Measurements from ENCODE around the gene FAM174C.

Gene FAM174C

DNA sequence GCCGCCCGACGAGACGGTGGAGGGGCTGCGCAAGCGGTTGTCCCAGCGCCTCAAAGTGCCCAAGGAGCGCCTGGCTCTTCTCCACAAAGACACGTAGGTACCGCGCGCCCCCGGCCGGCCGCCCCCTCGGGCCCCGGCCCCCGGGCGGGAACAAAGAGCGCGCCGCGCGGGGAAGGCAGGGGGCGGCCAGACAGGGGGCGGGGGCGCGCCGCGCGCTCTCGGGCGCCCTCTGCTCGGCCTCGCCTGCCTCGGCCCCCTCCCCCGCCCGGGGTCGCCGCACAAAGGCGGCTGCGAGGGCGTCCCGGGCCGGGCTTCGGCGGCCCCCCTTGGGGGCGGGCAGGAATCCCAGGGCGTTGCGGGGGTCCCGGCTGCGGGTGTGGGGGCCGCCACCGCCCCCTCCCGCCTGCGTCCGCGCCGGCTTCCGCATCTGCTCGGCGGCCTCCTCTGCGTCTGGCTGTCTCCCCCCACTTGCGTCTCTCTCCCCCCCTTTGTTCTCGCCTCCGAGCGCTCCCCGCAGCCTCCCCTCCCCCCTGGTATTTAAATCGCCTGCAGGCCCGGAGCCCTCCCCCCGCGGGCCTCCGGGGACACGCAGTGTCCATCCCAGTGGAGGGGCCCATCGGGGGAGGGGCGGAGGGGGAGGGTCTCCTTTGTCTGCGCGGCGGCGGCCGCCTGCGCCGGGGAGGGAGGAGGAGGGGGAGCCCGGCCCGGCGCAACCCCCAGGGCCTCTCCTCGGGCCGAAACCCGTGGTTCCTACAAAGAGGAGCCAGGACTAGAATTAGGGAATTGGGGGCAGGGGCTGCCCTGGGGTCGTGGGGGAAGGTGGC is 24.7 kb upstream of the FAM174C start:
- DNase-seq (peak; percentile 60), ATAC-seq (no peak)

DNA sequence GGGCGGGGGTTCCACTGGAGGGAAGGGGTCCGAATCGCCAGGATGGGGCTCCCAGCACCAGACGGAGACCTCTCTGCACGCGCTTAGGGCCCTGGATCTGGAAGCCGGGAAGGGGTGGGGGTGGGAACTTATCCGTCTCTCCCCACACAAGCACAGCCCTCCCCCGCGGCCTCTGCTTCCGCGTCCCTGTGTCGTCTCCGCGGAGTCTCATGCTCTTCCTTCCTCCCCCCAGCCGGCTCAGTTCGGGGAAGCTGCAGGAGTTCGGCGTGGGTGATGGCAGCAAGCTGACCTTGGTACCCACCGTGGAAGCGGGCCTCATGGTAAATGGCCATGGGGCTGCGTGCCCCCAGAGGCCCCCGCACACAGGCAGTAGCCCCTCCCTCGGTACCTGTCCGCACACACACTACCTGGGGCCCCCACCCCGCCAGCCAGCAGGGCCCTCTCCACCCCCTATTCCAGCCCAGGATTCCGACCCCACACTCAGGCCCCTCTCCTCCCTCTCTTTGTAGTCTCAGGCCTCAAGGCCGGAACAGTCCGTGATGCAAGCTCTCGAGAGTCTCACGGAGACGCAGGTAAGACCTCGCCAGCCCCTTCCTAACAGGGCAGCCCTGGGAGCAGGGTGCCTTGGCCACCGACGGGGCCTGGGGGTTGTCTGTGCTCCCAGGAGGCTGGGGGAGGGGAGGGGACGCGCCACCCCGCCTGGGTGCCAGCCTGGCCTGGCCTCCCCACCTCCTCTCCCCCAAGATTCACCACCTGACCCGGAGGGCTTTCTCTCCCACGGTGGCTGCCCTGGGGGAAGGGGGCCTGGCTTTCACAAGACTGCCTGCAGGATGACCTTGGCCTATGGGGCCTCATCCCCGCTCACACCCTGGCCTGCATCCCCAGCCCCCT is 23.8 kb upstream of the FAM174C start:
- DNase-seq (peak; percentile 73), ATAC-seq (no peak)

DNA sequence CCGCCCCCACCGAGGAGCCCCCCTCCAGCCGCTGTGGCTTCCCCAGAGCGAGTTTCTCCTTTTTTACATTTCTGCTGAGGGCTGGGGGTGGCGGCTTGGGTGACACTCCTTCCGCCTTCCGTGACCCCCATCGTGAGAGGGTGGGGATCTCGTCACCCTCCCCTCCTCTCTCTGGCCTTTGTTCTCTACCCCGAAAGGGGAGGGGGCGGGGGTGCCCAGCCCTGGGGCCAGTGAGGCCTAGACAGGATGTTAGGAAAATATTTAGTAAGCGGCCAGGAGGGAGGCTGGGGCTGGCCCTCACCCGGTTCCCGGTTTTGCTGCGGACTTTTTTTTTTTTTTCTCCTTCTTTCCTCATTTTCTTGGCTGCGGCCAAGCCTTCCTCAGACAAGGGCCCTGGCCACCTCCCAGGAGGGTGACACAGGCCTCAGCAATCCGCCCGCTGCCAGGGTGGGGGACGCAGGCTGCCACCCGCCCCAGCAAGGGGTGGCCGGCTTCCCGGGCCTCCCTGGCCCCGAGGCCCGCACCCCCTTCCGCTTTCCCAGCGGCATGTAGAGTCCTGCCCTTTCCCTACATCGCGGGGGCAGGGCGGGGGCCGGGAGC is 23.0 kb upstream of the FAM174C start:
- DNase-seq (peak; percentile 82), ATAC-seq (peak; percentile 4)

DNA sequence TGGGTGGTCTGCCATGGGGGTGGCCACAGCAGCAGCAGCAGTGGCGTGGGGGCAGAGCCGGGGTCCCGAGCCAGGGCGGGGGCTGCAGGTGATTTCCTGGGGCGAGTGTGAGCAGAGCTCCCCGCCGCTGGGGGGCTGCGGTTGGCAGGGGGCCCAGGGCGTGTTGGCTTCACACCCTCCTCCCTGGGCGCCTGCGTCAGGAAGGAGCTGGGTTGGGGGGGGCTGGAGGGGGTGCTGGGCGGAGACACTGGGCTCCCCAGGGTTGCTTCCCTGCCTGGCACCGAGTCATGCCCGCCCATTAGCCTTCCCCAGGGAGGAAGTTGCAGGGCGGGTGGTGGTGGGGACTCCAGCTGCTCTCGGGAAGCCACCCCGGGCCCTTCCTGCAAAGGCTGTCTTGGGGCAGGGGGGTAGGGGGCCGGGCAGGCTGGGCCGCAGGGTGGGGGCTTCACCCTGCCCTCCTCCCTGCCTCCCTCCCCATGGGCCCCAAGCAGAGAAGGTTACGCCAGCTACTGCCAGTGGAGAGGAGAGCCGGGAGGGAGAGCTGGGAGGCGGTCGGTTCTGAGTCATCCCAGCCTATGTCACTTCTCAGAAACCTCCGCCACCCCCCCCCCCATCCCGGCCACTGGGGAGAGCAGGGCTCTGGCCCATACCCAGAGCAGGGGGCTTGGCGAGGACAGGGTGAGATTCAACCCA is 22.4 kb upstream of the FAM174C start:
- DNase-seq (peak; percentile 89), ATAC-seq (peak; percentile 44)

DNA sequence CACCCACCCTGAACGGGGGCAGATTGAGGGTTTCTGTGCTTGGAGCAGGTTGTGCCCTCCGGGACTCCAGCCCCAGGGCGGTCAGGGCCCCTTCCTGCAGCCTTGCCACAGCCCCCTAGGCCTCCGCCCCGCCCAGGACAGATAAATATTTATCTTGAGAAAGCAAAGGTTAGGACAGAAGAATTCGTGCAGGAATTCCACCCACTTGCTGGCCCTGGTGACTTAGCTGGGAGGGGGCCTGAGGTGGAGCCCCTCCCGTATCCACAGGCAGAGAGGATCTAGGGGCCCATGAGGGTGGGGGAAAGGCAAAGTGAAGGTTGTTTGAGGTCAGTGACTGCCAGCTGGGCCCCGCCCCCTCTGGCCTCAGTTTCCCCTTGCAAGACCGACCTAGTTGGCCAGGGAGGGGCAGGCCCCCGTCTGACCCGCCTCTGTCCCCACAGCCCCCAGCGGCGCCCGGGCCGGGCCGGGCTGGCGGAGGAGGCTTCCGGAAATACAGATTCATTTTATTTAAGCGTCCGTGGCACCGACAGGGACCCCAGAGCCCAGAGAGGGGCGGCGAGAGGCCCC is 21.7 kb upstream of the FAM174C start:
- ATAC-seq: no peak
- DNase-seq: no peak

DNA sequence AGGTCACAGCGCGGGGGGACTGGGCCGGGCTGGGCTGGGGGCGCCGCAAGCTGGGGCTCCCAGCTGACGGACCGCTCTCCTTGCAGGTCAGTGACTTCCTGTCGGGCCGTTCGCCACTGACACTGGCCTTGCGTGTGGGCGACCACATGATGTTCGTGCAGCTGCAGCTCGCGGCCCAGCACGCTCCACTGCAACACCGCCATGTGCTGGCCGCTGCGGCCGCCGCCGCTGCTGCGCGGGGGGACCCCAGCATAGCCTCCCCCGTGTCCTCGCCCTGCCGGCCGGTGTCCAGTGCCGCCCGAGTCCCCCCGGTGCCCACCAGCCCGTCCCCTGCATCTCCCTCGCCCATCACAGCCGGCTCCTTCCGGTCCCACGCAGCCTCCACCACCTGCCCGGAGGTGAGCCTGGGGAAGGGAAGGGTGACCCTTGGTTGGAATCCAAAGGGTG is 21.2 kb upstream of the FAM174C start:
- DNase-seq (no peak), ATAC-seq (no peak)

DNA sequence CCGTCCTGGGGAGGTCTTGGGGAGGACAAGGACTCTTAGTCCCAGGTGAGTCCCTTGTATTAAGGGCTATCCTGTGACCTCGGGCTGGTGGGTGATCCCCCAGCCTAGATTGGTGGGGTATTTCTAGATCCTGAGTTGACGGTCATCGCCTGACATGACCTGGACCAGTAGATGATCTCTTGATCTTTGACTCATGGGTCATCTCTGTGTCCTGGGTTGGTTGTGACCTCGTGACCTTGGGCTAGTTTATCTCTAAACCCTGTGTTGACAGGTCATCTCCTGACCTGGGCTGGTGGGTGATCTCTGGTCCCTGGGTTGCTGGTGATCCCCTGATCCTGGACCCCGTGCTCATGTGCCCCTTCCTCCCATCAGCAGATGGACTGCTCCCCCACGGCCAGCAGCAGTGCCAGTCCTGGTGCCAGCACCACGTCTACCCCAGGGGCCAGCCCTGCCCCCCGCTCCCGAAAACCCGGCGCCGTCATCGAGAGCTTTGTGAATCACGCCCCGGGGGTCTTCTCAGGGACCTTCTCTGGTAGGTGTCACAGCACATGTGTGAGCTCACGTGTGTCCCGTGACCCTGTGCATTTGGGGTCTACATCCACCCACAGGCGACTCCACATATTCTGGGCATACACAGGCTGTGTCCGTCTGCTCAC is 20.7 kb upstream of the FAM174C start:
- DNase-seq (no peak), ATAC-seq (no peak)

DNA sequence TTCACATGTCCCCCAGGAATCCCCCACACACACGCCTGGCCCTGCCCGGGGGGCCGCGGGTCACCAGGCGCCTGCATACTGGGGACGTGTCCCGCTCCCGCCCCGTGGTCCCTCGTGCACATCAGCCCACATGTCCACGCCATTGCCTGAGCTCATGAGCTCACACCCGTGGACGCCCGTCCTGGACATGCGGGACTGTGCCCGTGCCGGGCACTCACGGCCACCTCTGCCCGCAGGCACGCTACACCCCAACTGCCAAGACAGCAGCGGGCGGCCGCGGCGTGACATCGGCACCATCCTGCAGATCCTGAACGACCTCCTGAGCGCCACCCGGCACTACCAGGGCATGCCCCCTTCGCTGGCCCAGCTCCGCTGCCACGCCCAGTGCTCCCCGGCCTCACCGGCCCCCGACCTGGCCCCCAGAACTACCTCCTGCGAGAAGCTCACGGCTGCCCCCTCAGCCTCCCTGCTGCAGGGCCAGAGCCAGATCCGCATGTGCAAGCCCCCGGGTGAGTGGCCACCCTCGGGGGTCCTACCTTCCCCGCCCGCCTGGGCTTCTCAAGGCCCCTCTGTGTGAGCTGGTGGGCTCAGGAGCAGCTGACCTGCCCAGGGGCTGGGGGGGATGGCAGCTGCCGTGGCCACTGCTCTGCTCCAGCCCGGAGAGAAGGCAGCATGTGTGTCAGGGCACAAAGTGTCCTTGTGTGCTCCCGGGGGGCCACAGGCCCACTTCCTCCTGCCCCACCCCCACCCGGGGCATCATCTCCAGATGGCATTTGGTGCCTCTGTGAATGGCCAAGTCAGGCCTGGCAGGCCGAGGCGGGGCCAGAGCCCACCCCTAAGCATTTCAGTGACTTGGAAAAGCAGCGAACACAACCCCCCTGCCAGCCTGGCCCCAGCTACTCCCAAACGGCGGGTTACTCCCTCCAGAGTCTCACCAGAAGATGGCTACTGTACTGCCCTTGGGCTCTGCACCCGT is 19.9 kb upstream of the FAM174C start:
- DNase-seq: no peak
- no peak for ATAC-seq

DNA sequence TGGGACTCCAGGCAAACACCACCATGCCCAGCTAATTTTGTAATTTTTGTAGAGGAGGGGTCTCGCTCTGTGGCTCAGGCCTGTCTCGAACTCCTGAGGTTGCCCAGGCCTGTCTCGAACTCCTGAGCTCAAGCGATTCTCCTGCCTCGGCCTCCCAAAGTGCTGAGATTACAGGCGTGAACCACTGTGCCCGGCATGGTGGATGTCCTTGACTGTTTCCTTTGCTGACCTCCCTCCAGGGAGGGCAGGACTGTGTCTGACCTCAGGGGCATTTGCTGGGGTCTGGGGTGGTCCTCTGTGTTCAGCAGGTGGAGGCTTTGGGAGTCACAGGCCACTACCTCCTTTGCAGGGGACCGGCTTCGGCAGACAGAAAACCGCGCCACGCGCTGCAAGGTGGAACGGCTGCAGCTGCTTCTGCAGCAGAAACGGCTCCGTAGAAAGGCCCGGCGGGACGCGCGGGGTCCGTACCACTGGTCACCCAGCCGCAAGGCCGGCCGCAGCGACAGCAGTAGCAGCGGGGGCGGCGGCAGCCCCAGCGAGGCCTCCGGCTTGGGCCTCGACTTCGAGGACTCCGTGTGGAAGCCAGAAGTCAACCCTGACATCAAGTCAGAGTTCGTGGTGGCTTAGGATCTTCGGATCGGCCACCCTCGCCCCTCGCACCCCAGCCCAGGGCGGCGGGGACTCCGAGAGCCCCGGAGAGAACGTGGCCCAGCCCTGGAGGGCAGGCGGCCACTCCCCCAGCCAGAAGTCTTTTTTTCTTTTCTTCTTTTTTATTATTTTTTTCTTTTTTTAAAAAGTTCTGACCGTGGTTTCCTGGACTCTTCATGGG is 18.5 kb upstream of the FAM174C start:
- DNase-seq (no peak), ATAC-seq (no peak)

DNA sequence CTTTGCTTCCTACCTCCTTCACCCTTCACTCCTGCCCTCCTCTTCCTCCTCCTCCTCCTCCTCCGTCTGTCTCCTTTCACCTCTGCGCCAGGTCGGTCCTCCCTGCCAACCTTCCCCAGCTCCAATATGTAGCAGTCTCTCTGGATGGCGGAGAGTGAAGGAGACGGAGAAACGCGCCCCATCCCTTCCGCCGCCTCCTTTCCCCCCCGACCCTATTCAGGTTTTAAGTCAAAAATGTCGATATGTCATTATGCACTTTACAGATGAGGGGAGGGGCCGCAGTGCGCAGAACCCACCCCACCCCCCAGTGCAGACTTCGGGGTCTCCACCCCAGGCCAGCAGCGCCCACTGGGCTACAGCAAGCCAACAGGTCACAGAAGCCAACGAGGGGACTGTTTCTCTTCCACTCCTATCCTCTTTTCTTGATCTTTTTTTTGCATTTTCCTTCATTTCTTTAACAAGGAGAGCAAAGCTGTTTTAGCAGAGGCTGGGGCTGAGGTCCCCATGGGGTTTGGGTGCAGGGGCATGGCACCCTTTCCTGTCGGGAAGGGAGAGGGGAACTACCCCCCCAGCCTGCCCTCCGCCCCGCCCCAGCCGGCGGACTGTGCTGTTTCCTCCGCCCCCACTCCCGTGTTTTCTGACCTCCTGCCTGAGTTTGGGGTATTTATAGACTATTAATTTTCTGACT is 17.7 kb upstream of the FAM174C start:
- ATAC-seq (no peak), DNase-seq (peak; percentile 20)

DNA sequence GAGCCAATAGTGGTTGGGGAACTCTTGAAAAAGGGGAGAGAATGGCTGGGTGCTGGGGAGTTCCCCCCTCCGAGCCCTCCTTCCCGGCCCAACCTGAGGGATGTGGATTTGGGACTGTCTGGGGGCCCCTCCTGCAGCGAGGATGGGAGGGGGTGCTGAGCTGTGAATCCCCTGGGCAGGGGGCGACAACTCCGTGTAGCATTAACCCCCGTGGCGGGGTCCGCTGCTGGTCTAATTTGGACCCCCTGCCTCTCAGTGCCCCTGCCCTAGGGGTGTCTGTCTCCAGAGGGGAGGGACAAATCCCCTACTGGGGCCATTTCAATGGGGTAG is 17.2 kb upstream of the FAM174C start:
- DNase-seq (peak; percentile 9), ATAC-seq (no peak)

DNA sequence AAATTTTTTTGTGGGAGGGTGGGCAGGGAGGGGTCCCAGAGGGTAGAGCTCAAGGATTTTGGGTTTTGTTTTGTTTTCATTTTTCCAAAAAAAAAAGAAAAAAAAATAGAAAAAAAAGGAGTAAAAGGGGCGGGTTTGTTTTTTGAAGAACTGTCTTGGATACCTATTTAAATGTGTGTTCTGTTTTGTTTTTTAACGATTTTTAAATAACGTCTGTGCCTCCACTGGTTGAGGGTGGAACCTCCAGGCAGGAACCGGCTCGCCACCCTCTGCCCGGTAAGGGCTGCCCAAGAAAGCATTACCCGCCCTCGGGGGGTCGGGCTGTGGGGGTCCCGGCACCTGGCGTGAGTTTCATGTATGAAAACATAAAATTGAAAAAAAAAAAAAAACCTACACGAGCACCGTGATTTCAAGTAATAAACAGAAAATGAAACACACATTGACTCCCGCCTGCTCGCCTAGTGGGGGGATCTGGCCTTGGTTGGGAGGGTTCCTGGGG is 16.6 kb upstream of the FAM174C start:
- no peak for DNase-seq
- no peak for ATAC-seq

DNA sequence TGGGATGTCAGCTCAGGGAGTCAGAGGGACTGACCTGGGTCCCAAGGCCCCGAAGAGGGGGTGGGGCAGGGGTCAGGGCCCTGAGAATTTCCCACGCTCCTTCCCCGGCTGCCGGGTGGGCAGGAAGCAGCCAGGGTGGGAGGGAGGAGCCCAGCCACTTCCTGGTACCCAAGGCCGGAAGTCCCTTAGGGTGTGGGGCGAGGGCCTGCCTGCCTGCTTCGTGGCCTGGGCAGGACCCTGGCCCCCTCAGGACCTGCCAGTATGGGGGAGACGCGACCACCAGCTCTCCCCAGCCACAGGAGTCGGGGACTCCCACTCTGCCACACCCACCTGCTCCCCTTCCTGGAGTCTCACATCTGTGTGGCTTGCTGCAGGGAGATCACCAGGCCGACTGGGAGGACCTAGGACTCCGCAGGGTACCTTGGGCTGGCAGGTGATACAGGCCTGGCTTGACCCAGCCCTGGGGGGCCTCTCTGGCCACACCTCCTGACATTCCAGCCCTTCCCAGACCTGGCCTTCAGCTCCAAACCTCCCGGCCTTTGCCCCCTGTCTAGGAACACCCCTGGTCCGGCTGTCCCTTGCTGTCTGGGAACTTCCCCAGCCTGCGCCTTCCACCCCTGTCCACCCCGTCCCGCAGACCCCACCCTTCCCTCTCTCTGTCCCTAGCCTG is 16.0 kb upstream of the FAM174C start:
- DNase-seq (peak; percentile 81), ATAC-seq (peak; percentile 29)

DNA sequence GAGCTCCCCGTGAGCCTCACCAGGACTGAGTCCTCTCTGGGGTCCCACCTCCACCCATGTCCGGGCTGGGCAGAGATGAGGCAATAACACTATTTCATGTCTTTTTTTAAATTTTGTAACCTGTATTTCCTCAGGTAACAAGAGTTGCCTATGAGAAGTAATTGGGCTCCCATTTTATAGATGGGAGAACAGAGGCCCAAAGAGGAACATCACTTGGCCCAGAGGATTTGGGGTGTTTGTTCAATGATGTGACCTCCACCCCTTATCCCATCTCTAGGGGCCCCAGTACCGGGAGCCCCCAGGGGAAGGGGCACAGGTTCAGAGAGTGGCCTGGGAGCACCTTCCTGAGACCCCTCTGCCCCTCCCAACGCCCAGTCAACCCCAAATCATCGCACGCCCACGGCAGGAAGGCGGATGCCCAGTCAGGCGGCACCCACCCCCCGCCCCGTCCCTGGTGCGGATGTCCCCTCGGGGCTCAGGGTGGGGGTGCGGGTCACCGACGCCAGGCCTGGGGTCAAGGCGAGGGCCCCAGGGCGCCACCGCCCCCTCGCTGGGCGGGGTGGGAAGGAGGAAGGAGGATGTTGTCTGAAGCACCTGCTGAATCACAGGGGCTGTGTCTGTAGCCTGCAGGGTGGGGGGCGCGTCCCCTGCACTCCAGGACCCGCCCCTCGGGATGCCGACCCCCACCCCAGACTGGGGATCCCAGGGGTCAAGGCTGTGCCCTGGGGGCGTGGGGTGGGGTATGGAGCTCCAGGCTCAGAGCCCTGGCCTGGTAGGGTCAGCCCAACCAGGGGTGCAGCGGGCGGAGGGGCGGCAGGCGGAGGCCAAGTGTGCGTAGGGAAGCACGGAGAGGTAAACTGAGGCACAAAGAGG is 15.2 kb upstream of the FAM174C start:
- ATAC-seq (peak; percentile 21), DNase-seq (peak; percentile 71)

DNA sequence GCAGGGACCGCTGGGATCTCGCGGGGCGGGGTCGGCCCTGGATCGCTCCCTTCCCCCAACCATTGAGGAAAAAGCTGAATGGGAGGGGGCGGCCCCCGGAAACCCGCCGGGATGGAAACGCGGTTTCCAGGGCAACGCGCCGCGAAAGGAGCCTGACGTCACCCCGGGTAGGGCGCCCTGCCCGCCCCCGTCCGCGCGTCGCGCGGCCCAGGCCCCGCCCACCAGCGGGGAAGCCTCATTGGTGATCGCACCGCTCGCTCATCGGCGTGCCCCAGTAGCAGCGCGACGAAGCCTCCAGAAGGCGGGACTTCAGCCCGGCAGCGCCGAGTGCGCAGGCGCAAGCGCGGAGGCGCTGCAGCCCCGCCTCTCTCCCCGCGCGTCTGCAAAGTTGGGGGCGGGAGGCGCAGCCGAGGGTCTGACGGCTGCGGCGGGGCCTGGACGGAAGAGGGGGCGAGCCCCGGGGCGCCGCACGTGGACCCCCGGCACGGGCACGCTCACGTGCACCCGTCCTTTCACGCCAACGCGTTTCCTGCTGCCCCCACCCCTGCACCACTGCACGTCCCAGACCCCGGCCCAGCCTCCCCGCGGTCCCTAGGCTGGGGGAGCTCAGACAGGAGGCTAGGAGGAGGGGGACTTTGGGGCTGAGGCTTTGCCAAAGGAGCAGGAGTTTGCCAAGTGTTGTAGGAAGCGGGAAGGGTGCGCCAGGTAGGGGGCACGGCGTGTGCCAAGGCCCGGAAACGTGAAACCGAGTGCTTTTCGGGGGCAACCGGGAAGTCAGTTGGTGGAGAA is 14.4 kb upstream of the FAM174C start:
- ATAC-seq (peak; percentile 80), DNase-seq (peak; percentile 99)

DNA sequence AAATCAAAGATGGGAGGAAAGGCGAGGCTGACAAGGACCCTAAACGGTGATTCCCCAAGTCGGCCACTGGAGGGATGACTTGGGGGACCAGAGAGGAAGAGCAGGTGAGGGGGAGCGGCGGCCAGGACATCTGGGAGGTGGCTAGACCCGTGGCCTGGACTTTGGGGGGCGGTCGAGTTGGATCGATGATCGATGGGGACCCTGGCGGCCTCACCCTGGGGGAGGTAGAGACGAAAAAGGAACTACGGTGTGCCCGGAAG is 13.9 kb upstream of the FAM174C start:
- DNase-seq (peak; percentile 43), ATAC-seq (no peak)
